ENCODE results near the gene CXXC5.
A peak's percentile ranks its signal among the peaks of the same experiment; 100 is the strongest.

CXXC5 gene

DNA sequence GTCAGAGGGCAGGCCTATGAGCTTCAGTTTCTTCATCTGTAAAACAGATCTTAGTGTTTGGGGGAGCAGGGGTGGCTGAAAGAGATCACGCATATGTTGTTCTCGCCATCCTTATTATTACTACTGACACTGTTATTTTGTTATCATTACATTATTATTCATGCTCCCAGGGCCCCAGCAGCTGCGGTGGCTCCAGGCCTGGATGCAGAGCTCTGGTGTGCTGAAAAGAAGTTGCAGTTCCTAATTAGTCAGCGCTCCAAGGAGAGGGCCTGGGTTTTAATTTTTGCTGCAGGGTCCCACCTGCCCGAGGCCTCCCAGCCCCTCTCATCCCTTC lies 19.5 kb downstream of the CXXC5 start:
- H3K9me3 ChIP-seq, result no peaks in the 10 kb centered on the region
- TF ChIP-seq, protein P1, sequence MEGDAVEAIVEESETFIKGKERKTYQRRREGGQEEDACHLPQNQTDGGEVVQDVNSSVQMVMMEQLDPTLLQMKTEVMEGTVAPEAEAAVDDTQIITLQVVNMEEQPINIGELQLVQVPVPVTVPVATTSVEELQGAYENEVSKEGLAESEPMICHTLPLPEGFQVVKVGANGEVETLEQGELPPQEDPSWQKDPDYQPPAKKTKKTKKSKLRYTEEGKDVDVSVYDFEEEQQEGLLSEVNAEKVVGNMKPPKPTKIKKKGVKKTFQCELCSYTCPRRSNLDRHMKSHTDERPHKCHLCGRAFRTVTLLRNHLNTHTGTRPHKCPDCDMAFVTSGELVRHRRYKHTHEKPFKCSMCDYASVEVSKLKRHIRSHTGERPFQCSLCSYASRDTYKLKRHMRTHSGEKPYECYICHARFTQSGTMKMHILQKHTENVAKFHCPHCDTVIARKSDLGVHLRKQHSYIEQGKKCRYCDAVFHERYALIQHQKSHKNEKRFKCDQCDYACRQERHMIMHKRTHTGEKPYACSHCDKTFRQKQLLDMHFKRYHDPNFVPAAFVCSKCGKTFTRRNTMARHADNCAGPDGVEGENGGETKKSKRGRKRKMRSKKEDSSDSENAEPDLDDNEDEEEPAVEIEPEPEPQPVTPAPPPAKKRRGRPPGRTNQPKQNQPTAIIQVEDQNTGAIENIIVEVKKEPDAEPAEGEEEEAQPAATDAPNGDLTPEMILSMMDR (IDR thresholded peaks at IDR 0.05), result no peak
- H3K4me1 ChIP-seq, result peaks cover 4 to 99% (median 91%) of the 10 kb centered on the region in 4 donors
- intact Hi-C loops (cut with DNase I; ENCODE audit: low total_unique reads), result no loop called here
- no peaks in the 10 kb centered on the region for H3K36me3 ChIP-seq
- H3K27me3 ChIP-seq, result no peaks in the 10 kb centered on the region
- DNase-seq, result no peak
- H3K27ac ChIP-seq, result peak overlapping the region; percentile 88 to 94
- peak overlapping the region; percentile 48 to 57 for H3K4me3 ChIP-seq

- Histone ChIP-seq H3K27me3 (no peaks in the 10 kb centered on the region), H3K9me3 (no peaks in the 10 kb centered on the region), H3K27ac (peak overlapping the region; percentile 88 to 94), H3K4me1 (peaks cover 4 to 99% (median 92%) of the 10 kb centered on the region in 4 donors), H3K36me3 (no peaks in the 10 kb centered on the region), H3K4me3 (peak overlapping the region; percentile 48 to 57)
- DNase-seq, result no peak
- TF ChIP-seq, protein P1 (IDR thresholded peaks at IDR 0.05), result no peak
- intact Hi-C loops (cut with DNase I; ENCODE audit: low total_unique reads), result no loop called here
Measured at GRCh38 chr5:139668064-139668880, 20.1 kb downstream of the CXXC5 start.

GRCh38 chr5:139668924-139669661 lies 20.9 kb downstream of the CXXC5 start:
- no peak for DNase-seq
- H3K27ac ChIP-seq, result peak overlapping the region; percentile 88 to 94
- TF ChIP-seq, protein P1 (IDR thresholded peaks at IDR 0.05), result no peak
- H3K27me3 ChIP-seq, result no peaks in the 10 kb centered on the region
- peak overlapping the region; percentile 48 to 57 for H3K4me3 ChIP-seq
- H3K4me1 ChIP-seq, result peaks cover 4 to 99% (median 92%) of the 10 kb centered on the region in 4 donors
- H3K36me3 ChIP-seq, result no peaks in the 10 kb centered on the region
- H3K9me3 ChIP-seq, result no peaks in the 10 kb centered on the region
- intact Hi-C loops (cut with DNase I; ENCODE audit: low total_unique reads), result no loop called here

DNA sequence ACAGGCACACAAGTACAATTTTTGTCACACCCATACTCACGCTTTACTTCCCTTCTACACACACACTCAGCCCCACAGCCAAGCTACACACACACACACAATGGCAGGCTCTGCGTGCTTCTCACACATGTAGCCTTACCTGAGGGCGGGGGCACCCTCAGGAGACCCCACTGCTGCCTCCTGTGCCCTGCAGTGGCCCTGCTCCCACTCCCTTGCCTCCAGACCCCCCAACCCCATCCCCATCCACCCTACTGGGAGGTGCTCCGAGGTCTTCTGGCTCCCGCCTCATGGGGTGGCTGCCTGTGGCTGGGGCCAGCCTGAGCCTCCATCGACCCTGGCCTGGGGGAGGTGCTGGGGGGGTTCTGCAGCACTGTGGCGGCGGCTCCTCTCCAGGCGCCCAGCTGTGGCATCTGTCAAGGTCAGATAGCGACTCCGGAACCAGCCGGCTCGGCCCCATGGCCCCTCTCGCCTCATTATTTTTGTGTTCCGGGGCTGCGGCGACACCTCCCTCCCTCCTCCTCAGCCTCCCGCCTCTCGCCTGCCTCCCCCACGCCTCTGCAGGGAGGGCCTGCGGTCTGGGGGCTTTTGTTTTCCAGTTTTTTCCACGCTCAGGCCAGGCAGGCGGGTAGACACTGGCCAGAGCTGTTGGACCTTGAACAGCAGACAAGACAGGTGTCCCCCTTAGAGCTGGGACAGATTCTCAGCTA lies 21.7 kb downstream of the CXXC5 start:
- Histone ChIP-seq H3K4me1 (peaks cover 4 to 99% (median 92%) of the 10 kb centered on the region in 4 donors), H3K9me3 (no peaks in the 10 kb centered on the region), H3K36me3 (no peaks in the 10 kb centered on the region), H3K27me3 (no peaks in the 10 kb centered on the region), H3K27ac (peak overlapping the region; percentile 88 to 94), H3K4me3 (peak overlapping the region; percentile 7 to 32)
- no peak for DNase-seq
- TF ChIP-seq, protein P1 (IDR thresholded peaks at IDR 0.05), result no peak
- intact Hi-C loops (cut with DNase I; ENCODE audit: low total_unique reads), result no loop called here

DNA sequence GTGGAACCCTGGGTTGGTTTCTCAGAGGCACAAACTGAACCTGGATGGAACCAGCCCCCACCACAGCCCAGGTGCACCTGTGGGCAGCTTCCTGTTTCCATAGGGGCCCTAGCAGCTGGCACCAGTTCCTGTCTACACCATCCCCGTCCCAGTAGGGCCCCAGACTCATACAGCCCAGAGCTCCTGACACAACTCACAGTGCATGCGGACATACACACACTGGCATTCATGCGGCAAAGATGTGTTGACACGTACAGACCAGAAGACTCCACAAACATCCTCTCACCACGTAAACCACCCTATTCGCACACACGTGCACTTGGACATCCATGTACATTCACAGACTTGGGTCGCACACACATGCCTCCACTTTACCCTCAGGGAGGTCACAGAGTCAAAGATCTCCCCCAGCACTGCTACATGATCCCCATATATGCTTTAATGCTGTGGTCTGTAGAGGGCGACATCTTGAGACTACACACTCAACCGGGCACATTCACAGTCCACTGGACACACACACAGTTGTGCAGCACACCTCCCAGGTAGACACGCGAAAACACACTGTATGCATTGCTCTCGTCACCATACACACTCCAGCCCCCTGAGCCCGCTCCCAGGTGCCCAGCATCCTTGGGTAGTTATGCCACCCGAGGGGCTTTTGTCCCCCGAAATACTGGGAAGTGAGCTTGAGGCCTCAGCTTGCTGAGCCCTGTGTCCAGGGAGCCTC lies 22.4 kb downstream of the CXXC5 start:
- intact Hi-C loops (cut with DNase I; ENCODE audit: low total_unique reads), result no loop called here
- Histone ChIP-seq H3K4me1 (peaks cover 4 to 99% (median 92%) of the 10 kb centered on the region in 4 donors), H3K27me3 (no peaks in the 10 kb centered on the region), H3K4me3 (peak overlapping the region in 1 of 2 donors; percentile 32), H3K27ac (peak overlapping the region; percentile 88 to 94), H3K36me3 (no peaks in the 10 kb centered on the region), H3K9me3 (no peaks in the 10 kb centered on the region)
- TF ChIP-seq, protein P1 (IDR thresholded peaks at IDR 0.05), result peak in 1 of 2 experiments; percentile 13
- DNase-seq, result no peak
